Non-pigmented ciliary epithelial cell (primary cell): ENCODE measurements around the gene DZANK1.
"Not testable (repeated sequence)": the region's sequence is repeated elsewhere in the genome, so short reads cannot be mapped to it uniquely, and the experiment has no call there.

Experiments
- DNase-seq: peaks from one replicate; pipeline ENCODE4 v3.0.0-alpha.2; 2010; ENCODE audit warnings: low read depth

The DZANK1 gene

DNA sequence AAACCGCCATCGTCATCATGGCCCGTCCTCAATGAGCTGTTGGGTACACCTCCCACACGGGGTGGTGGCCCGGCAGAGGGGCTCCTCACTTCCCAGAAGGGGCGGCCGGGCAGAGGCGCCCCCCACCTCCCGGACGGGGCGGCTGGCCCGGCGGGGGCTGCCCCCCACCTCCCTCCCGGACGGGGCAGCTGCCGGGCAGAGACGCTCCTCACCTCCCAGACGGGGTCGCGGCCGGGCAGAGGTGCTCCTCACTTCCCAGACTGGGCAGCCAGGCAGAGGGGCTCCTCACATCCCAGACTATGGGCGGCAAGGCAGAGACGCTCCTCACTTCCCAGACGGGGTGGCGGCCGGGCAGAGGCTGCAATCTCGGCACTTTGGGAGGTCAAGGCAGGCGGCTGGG, 91.3 kb downstream of the DZANK1 start:
- not testable (repeated sequence) for DNase-seq

DNA sequence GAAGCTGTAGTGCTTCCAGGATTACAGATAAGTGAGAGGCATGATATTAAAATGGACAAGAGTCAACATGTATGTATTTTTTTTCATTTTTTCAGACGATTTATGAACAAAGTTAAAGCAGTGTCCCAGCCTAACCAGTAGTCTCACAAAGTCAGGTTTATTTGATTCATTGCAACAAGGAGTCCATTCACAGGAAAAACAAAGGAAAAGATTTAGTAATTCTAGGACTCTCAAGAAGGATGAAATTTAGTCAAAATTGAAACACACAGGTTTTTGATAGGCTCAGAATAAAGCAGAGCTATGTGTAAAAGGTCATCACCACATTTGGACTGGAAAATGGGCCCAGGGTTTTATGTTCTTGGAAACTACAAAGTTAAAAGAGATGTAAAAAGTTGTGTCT, 94.5 kb downstream of the DZANK1 start:
- DNase-seq: no peak

DNA sequence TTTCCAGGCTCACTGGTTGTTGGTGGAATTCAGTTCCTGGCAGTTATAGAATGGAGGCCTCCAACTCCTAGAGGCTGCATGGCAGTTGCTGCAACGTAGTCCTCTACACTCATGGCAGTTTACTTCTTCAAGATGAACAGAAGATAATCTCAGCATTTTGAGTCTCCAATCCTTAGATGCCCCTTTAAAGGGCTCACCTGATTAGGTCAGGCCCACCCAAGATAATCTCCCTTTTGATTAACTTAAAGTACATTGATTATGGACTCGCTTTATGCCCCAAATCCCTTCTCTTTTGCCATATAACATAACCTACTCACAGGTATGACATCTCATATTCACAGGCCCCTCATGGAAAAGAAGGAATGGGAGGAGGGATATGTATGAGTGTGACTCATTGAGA, 102.1 kb downstream of the DZANK1 start:
- no peak for DNase-seq

DNA sequence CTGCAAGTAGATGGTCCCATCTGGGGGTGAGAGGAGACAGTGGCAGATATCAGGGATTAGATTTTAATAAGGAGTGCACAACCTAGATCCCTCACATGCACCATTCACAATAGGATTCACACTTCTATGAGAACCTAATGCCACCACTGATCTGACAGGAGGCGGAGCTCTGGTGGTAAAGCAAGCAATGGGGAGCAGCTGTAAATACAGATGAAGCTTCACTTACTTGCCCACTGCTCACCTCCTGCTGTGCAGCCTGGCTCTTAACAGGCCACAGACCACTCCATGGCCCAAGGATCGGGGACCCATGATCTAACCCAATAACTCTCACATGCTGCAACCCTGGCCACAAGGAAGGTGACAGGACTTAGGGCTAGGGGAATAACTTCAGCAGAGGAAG, 103.1 kb downstream of the DZANK1 start:
- no peak for DNase-seq

DNA sequence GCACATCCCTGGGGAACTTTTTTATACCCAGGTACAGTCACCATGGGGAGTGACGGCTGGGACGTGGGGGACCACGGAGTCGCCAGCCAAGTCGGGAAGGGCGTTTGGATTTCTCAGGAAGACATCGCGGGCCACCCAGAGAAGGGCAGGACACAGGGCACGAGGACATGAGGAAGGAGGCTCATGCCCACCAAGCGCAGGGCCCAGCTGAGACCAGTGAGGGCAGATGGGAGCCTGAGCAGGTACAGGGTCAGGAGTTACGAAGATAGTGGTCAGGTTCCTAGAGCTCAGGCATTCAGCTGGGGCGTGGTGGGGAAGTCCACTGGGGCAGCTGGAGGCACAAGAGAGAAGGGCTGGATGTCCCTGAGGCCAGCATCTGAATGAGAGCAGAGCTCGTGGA, 103.9 kb downstream of the DZANK1 start:
- no peak for DNase-seq

DNA sequence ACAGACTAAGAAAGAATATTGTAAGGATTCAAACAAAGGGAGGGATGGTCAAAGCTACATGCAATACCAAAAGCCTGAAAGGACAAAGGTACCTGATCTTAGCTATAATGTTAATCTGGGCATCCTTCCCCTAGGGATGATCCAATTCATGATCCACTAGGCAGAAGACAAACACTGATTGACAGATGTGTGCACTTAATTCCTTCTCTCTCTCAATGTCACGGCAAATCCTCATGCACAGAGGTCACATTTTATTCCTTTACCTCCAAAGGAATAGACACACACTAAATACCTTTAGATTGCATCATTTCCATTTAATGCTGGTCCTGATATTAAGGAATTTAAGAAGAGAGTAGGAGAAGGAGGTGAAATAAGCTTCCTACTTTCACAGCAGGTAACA, 105.2 kb downstream of the DZANK1 start:
- DNase-seq: no peak

DNA sequence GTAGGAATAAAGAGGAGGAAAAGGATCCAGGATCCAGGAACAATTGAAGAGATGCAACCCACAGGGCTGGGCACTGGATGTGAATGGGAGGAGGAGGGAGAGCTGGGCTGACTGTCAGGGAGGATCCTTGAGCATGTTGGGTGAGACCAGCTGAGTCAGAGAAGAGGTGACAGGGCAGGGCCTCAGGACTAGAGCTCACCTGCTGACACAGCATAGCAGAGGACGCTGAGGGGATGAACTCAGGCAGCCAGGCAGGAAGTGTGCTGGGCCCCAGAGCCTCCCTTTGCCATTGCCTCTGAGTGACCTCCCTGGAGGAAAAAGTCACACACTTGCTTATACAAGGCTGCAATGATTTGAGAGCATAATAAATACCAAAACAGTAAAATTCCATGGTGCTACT, 106.2 kb downstream of the DZANK1 start:
- DNase-seq: no peak

DNA sequence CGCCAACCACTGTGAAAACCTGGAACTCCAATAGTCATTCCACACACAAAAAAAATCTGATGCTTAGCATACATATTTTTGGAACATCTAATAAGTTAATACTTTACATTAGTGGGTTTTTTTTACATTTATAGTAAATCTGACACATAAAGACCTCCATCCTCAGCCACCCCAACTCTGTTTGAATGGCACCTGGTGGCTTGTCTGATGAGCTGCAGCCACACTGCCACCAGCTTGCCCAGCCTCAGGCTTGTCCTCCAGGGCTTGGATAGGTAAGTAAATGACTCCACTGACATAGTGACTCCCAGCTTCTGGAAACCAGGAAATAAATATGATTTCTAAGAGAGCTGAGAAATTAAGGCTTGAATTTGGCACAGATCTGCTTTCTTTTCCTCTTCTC, 107.0 kb downstream of the DZANK1 start:
- DNase-seq: no peak

DNA sequence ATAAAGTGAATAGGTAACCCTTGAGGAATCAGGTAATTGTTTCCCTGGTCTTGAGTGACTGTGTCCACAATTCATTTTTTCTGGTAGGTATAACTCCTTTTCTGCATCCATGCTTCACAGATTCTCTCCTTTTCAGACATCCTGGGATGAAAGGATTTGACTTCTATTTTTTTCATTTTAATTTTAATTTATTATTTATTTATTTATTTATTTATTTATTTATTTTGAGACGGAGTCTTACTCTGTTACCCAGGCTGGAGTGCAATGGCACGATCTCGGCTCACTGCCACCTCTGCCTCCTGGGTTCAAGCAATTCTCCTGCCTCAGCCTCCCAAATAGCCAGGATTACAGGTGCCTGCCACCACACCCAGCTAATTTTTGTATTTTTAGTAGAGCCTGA, 117.1 kb downstream of the DZANK1 start:
- DNase-seq: not testable (repeated sequence)
